Tibial artery (tissue), 4 donors: ENCODE results near the gene TEX26.

Source experiments
- DNase-seq, 2 donors: peaks; one replicate each; pipeline ENCODE4 v3.0.0-alpha.2; 2019
- H3K27ac ChIP-seq, 2 donors: fragments of 200-600 bp; sonication (generic) in 1 of 2; 1 replicate in 1 of 2; 2 replicates in 1 of 2; pipeline ENCODE4 v1.5.1; 2018 to 2019; ENCODE audit warnings: mild to moderate bottlenecking in 1 of 2
- H3K27me3 ChIP-seq, 2 donors: fragments of 200-600 bp; sonication (generic) in 1 of 2; one replicate each; pipeline versions ENCODE4 v1.5.1 to v1.6.0; 2016 to 2019
- H3K36me3 ChIP-seq, 3 donors: fragments of 200-600 bp; sonication (generic) in 2 of 3; one replicate each; pipeline ENCODE4 v1.5.1; 2016 to 2019; ENCODE audit warnings: mild to moderate bottlenecking in 2 of 3
- H3K4me1 ChIP-seq, 4 donors: fragments of 200-600 bp; sonication (generic) in 2 of 4; 1 replicate in 3 of 4; 2 replicates in 1 of 4; pipeline ENCODE4 v1.5.1; 2016 to 2019
- H3K4me3 ChIP-seq, 2 donors: fragments of 200-600 bp; sonication (generic) in 1 of 2; 1 replicate in 1 of 2; 2 replicates in 1 of 2; pipeline ENCODE4 v1.5.1; 2018 to 2019; ENCODE audit warnings: mild to moderate bottlenecking in 2 of 2
- H3K9me3 ChIP-seq, 3 donors: fragments of 200-600 bp; sonication (generic) in 1 of 3; one replicate each; pipeline ENCODE4 v1.5.1; 2016 to 2019
- CTCF ChIP-seq, 2 experiments: fragments of 200-600 bp in 1 of 2; fragments of 450-650 bp in 1 of 2; IDR thresholded peaks; one replicate each; pipeline ENCODE4 v1.5.1; 2017 to 2019; ENCODE audit warnings: antibody characterized with exemption in 2 of 2, mild to moderate bottlenecking in 1 of 2, moderate library complexity in 1 of 2
- intact Hi-C: fragments of 100-400 bp; cut with DNase I; formaldehyde crosslinking; loops from one replicate; pipeline ENCODE4 v1.15.0; 2023; ENCODE audit warnings: low total_unique reads

TEX26 gene

GRCh38 chr13:30968846-30969245 is 36.4 kb downstream of the TEX26 start:
- intact Hi-C loops: no loop called here
- Histone ChIP-seq H3K27ac (no peak overlapping the region), H3K4me3 (no peak overlapping the region), H3K4me1 (peaks cover 0 to 12% (median 0%) of the 10 kb centered on the region in 4 donors), H3K9me3 (no peaks in the 10 kb centered on the region), H3K36me3 (no peaks in the 10 kb centered on the region), H3K27me3 (peaks cover 0 to 4% of the 10 kb centered on the region in 2 donors)
- no peak for TF ChIP-seq CTCF (IDR thresholded peaks at IDR 0.05)
- no peak for DNase-seq

- peaks cover 0 to 1% of the 10 kb centered on the region in 2 donors for H3K27me3 ChIP-seq
- TF ChIP-seq CTCF (IDR thresholded peaks at IDR 0.05): no peak
- H3K27ac ChIP-seq: no peak overlapping the region
- peaks cover 0 to 12% (median 0%) of the 10 kb centered on the region in 4 donors for H3K4me1 ChIP-seq
- no peaks in the 10 kb centered on the region for H3K36me3 ChIP-seq
- intact Hi-C loops: no loop called here
- no peaks in the 10 kb centered on the region for H3K9me3 ChIP-seq
- no peak for DNase-seq
- H3K4me3 ChIP-seq: no peak overlapping the region
Observed at GRCh38 chr13:30971575-30971974, 39.1 kb downstream of the TEX26 start.

GRCh38 chr13:30972888-30973377 is 40.5 kb downstream of the TEX26 start:
- H3K4me3 ChIP-seq: no peak overlapping the region
- no peak overlapping the region for H3K27ac ChIP-seq
- intact Hi-C loops: no loop called here
- H3K27me3 ChIP-seq: no peaks in the 10 kb centered on the region
- no peaks in the 10 kb centered on the region for H3K9me3 ChIP-seq
- no peak for DNase-seq
- no peaks in the 10 kb centered on the region for H3K36me3 ChIP-seq
- no peak for TF ChIP-seq CTCF (IDR thresholded peaks at IDR 0.05)
- H3K4me1 ChIP-seq: peaks cover 0 to 20% (median 4%) of the 10 kb centered on the region in 4 donors

- no peak overlapping the region for H3K4me3 ChIP-seq
- no peak for DNase-seq
- TF ChIP-seq CTCF (IDR thresholded peaks at IDR 0.05): no peak
- no peaks in the 10 kb centered on the region for H3K27me3 ChIP-seq
- intact Hi-C loops: no loop called here
- no peak overlapping the region for H3K27ac ChIP-seq
- no peaks in the 10 kb centered on the region for H3K9me3 ChIP-seq
- no peaks in the 10 kb centered on the region for H3K36me3 ChIP-seq
- peaks cover 0 to 28% (median 5%) of the 10 kb centered on the region in 4 donors for H3K4me1 ChIP-seq
Observed at GRCh38 chr13:30974350-30974749, 41.9 kb downstream of the TEX26 start.

- Histone ChIP-seq H3K27ac (no peak overlapping the region), H3K36me3 (no peaks in the 10 kb centered on the region), H3K27me3 (no peaks in the 10 kb centered on the region), H3K4me1 (peaks cover 0 to 29% (median 6%) of the 10 kb centered on the region in 4 donors), H3K4me3 (no peak overlapping the region), H3K9me3 (no peaks in the 10 kb centered on the region)
- no peak for TF ChIP-seq CTCF (IDR thresholded peaks at IDR 0.05)
- DNase-seq: no peak
- intact Hi-C loops: no loop called here
Observed at GRCh38 chr13:30976025-30976424, 43.6 kb downstream of the TEX26 start.
